Suprapubic skin (tissue), 3 donors: ENCODE results near the gene RNF7.
"Not testable (repeated sequence)": the region's sequence is repeated elsewhere in the genome, so short reads cannot be mapped to it uniquely, and the experiment has no call there.

Source experiments
- POLR2AphosphoS5 ChIP-seq, 3 donors: sonication (generic); formaldehyde crosslinking; IDR thresholded peaks; one replicate each; pipeline ENCODE4 v1.6.1; 2017; ENCODE audit warnings: antibody characterized with exemption in 3 of 3
- TF ChIP-seq, protein P1 (sequence below), 2 donors: fragments of 200-600 bp in 1 of 2; fragments of 450-650 bp in 1 of 2; sonication (generic) in 1 of 2; IDR thresholded peaks; one replicate each; pipeline ENCODE4 v1.5.1; 2016 to 2019; ENCODE audit warnings: antibody characterized with exemption in 2 of 2, mild to moderate bottlenecking in 1 of 2, moderate library complexity in 1 of 2

- TF ChIP-seq, protein P1, sequence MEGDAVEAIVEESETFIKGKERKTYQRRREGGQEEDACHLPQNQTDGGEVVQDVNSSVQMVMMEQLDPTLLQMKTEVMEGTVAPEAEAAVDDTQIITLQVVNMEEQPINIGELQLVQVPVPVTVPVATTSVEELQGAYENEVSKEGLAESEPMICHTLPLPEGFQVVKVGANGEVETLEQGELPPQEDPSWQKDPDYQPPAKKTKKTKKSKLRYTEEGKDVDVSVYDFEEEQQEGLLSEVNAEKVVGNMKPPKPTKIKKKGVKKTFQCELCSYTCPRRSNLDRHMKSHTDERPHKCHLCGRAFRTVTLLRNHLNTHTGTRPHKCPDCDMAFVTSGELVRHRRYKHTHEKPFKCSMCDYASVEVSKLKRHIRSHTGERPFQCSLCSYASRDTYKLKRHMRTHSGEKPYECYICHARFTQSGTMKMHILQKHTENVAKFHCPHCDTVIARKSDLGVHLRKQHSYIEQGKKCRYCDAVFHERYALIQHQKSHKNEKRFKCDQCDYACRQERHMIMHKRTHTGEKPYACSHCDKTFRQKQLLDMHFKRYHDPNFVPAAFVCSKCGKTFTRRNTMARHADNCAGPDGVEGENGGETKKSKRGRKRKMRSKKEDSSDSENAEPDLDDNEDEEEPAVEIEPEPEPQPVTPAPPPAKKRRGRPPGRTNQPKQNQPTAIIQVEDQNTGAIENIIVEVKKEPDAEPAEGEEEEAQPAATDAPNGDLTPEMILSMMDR (IDR thresholded peaks at IDR 0.05), result not testable (repeated sequence)
- TF ChIP-seq POLR2AphosphoS5 (IDR thresholded peaks at IDR 0.05), result not testable (repeated sequence)
Measured at GRCh38 chr3:141703367-141703766, 34.7 kb upstream of the RNF7 start.
